ENCODE data around the gene SLC25A10. TPM values are rescaled to one million over a fixed set of nuclear protein-coding genes. Genes with fewer than 3 reads are reported as not detected.

SLC25A10 gene
- total and polyA plus RNA-seq, 2 of the 8 experiments (the other 6 are each of a cell fraction or from before 2014, with no cell fraction given) = 22.2 to 43.0 TPM

- TF ChIP-seq TAF1 (IDR thresholded peaks at IDR 0.05; ENCODE audit: low read depth, low read length) (no peak), FOSL1 (IDR thresholded peaks at IDR 0.05; ENCODE audit: insufficient read depth, low read depth, low read length) (no peak), TAF7 (optimal IDR thresholded peaks at IDR 0.05; ENCODE audit: borderline replicate concordance, low read depth, low read length) (no peak), ATF2 (IDR thresholded peaks at IDR 0.05; ENCODE audit: low read length) (no peak), KDM5A (IDR thresholded peaks at IDR 0.05; ENCODE audit: low read length) (no peak), CHD7 (IDR thresholded peaks at IDR 0.05; ENCODE audit: insufficient replicate concordance, low read length) (no peak)
These were observed 26.8 kb downstream of the SLC25A10 start (continued) for GRCh38 chr17:81738801-81739393.

Data from H1 (cell line).